GM19023 (cell line): ENCODE measurements around the gene CDHR1.
"Not testable (repeated sequence)": the region's sequence is repeated elsewhere in the genome, so short reads cannot be mapped to it uniquely, and the experiment has no call there.

Source experiments
- ATAC-seq: cut with Tn5 transposase; IDR thresholded peaks from one replicate; pipeline ENCODE4 v1.9.1; 2021; ENCODE audit warnings: mild to moderate bottlenecking, moderate library complexity; ENCODE audit not compliant: unreplicated experiment

The CDHR1 gene

GRCh38 chr10:84173501-84173929 lies 20.8 kb upstream of the CDHR1 start, which contains the start of gene GPR15LG:
TSS of gene GPR15LG (plus strand) at chr10:84173801. CDS start at chr10:84173852, 51 bp downstream.
- ATAC-seq = peak; percentile 29

- ATAC-seq = no peak
Measured at GRCh38 chr10:84175436-84175835, 18.9 kb upstream of the CDHR1 start.

- ATAC-seq = no peak
Measured at GRCh38 chr10:84176351-84176750, 18.0 kb upstream of the CDHR1 start.

GRCh38 chr10:84176836-84177474 lies 17.4 kb upstream of the CDHR1 start:
- ATAC-seq = no peak

GRCh38 chr10:84177541-84178141 lies 16.7 kb upstream of the CDHR1 start:
- no peak for ATAC-seq

GRCh38 chr10:84178160-84178609 lies 16.2 kb upstream of the CDHR1 start:
- ATAC-seq = no peak

GRCh38 chr10:84179059-84179710 lies 15.2 kb upstream of the CDHR1 start:
- ATAC-seq = peak; percentile 91

GRCh38 chr10:84180386-84180785 lies 14.0 kb upstream of the CDHR1 start:
- ATAC-seq = not testable (repeated sequence)

GRCh38 chr10:84181631-84182030 lies 12.7 kb upstream of the CDHR1 start:
- ATAC-seq = no peak

GRCh38 chr10:84184517-84184916 lies 9.8 kb upstream of the CDHR1 start:
- no peak for ATAC-seq

GRCh38 chr10:84185526-84186175 lies 8.7 kb upstream of the CDHR1 start:
- no peak for ATAC-seq

- ATAC-seq = no peak
Measured at GRCh38 chr10:84188815-84189214, 5.5 kb upstream of the CDHR1 start.

GRCh38 chr10:84190621-84191020 lies 3.7 kb upstream of the CDHR1 start:
- no peak for ATAC-seq

- ATAC-seq = no peak
Measured at GRCh38 chr10:84191106-84191505, 3.2 kb upstream of the CDHR1 start.

GRCh38 chr10:84193327-84193726 lies 1.0 kb upstream of the CDHR1 start:
- ATAC-seq = no peak

- peak; percentile 10 for ATAC-seq
Measured at GRCh38 chr10:84193846-84194423, 402 bp upstream of the CDHR1 start.

- ATAC-seq = no peak
Measured at GRCh38 chr10:84195044-84195830, 900 bp downstream of the CDHR1 start.

GRCh38 chr10:84196083-84196482 lies 1.7 kb downstream of the CDHR1 start:
- ATAC-seq = no peak

GRCh38 chr10:84196941-84197340 lies 2.6 kb downstream of the CDHR1 start:
- ATAC-seq = no peak

- no peak for ATAC-seq
Measured at GRCh38 chr10:84197643-84198042, 3.3 kb downstream of the CDHR1 start.
